ENCODE measurements around the gene RSF1. TPM values are rescaled to one million over a fixed set of nuclear protein-coding genes. Genes with fewer than 3 reads are reported as not detected.

RSF1 gene
- total and polyA plus RNA-seq, 8 donors: 49.3 to 94.8 (median 73.7) TPM

DNA sequence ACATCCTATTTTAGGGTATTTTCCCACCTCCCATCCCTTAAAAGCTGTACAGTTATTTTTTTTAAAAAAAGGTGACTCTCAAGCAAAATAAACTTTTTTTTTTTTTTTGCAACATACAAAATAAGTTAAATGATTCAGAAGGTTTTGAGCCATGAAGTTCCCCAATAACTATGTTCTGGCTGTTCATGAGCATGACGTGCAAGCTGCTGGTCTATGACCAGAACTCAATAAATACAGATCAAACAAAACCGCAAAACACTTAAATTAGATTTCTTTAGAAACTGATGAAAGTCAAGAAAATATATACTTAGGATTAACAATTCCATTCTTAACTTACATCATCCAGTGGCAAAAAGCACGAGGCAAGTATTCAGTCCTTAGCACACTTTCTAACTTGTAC lies 158.9 kb downstream of the RSF1 start:
- Histone ChIP-seq H3K36me3 (peaks cover 0 to 20% of the 10 kb centered on the region in 2 donors), H3K9me3 (no peaks in the 10 kb centered on the region), H3K4me1 (no peaks in the 10 kb centered on the region), H3K4me3 (no peak overlapping the region), H3K27me3 (no peaks in the 10 kb centered on the region), H3K27ac (no peak overlapping the region)
- intact Hi-C loops (cut with DNase I): no loop called here
- TF ChIP-seq, protein P1, sequence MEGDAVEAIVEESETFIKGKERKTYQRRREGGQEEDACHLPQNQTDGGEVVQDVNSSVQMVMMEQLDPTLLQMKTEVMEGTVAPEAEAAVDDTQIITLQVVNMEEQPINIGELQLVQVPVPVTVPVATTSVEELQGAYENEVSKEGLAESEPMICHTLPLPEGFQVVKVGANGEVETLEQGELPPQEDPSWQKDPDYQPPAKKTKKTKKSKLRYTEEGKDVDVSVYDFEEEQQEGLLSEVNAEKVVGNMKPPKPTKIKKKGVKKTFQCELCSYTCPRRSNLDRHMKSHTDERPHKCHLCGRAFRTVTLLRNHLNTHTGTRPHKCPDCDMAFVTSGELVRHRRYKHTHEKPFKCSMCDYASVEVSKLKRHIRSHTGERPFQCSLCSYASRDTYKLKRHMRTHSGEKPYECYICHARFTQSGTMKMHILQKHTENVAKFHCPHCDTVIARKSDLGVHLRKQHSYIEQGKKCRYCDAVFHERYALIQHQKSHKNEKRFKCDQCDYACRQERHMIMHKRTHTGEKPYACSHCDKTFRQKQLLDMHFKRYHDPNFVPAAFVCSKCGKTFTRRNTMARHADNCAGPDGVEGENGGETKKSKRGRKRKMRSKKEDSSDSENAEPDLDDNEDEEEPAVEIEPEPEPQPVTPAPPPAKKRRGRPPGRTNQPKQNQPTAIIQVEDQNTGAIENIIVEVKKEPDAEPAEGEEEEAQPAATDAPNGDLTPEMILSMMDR (IDR thresholded peaks at IDR 0.05): no peak
- DNase-seq (no peak), ATAC-seq (no peak)

DNA sequence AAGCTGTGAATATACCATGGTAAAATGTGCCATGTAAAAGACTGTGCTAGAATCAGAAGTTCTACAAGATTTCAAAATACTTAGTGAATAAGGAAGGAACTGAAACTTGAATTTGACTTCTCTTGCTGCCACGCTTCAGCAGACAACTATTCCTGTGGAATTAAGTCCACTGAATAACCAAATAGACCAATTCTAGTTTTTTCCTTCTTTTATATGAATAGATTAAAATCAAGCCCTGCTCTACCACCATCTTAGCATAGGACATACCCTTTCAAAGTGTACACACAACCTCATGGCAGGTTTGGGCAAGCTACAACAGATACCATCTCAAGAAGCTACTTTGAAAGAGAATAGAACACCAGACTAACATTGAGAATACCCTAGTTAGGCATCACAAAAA lies 159.6 kb downstream of the RSF1 start:
- Histone ChIP-seq H3K9me3 (no peaks in the 10 kb centered on the region), H3K27me3 (no peaks in the 10 kb centered on the region), H3K36me3 (peaks cover 0 to 17% of the 10 kb centered on the region in 2 donors), H3K4me3 (no peak overlapping the region), H3K4me1 (no peaks in the 10 kb centered on the region), H3K27ac (no peak overlapping the region)
- intact Hi-C loops (cut with DNase I): no loop called here
- DNase-seq (no peak), ATAC-seq (no peak)
- TF ChIP-seq, protein P1 (IDR thresholded peaks at IDR 0.05): no peak

DNA sequence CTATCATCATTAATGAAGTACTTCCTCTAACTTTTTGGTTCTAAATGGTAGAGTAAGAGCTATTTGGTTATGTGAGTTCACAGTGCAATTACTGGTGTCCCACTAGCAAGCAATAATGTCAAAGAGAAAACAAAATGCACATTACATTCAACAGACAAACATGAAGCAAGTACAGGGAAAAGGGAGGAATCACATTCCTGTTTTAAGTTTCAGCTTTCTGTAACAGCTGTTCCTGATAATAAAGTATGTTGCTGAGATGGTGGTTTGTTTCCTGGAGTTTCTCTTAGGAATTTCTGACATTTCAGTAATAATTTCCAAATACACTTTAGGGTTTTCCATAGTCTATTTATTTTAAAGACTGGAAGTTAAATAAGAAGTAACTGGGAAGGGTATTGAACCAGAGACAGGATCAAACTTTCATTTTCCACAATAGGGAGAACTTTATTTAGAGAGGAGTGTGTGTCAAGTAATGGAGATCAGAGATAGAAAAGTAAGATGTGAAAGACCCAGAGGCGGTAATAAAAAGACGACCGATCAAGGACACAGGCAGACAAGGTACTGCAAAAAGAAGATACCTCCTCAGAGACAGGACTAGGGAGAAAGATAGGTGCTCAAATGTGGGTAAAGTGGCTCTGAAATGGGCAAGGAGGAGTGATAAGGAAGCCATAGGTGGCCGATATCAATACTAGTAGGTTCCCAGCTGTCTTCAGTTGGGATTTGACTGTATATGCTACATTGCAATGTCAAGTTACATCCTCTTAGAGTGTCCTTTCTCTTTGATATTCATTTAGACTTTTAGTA lies 162.1 kb downstream of the RSF1 start:
- no peaks in the 10 kb centered on the region for H3K4me1 ChIP-seq
- H3K36me3 ChIP-seq: no peaks in the 10 kb centered on the region
- ATAC-seq (no peak), DNase-seq (no peak)
- no peak overlapping the region for H3K4me3 ChIP-seq
- no peaks in the 10 kb centered on the region for H3K9me3 ChIP-seq
- H3K27me3 ChIP-seq: no peaks in the 10 kb centered on the region
- TF ChIP-seq, protein P1 (IDR thresholded peaks at IDR 0.05): no peak
- intact Hi-C loops (cut with DNase I): no loop called here
- no peak overlapping the region for H3K27ac ChIP-seq

DNA sequence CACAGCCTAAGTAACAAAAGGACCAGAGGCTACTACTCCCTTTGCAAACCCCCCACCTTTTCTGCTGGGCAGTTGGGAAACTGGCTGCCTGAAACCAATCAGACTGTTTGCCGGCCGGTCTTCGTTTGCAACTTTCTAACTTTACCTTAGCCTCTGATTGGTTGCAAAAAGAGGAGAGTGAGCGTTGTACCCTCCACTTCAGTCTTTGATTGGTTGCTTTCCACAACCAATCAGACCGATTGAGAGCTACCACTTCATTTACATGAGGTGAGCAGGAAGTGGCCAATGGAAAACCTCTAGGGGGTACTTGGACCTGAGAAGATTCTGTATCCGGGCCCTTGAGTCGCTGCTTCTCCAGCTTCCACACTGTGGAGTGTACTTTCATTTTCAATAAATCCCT lies 164.2 kb downstream of the RSF1 start:
- Histone ChIP-seq H3K27me3 (no peaks in the 10 kb centered on the region), H3K4me3 (no peak overlapping the region), H3K4me1 (no peaks in the 10 kb centered on the region), H3K36me3 (no peaks in the 10 kb centered on the region), H3K27ac (no peak overlapping the region), H3K9me3 (no peaks in the 10 kb centered on the region)
- DNase-seq: no peak
- ATAC-seq: no peak
- TF ChIP-seq, protein P1 (IDR thresholded peaks at IDR 0.05): no peak
- intact Hi-C loops (cut with DNase I): no loop called here

DNA sequence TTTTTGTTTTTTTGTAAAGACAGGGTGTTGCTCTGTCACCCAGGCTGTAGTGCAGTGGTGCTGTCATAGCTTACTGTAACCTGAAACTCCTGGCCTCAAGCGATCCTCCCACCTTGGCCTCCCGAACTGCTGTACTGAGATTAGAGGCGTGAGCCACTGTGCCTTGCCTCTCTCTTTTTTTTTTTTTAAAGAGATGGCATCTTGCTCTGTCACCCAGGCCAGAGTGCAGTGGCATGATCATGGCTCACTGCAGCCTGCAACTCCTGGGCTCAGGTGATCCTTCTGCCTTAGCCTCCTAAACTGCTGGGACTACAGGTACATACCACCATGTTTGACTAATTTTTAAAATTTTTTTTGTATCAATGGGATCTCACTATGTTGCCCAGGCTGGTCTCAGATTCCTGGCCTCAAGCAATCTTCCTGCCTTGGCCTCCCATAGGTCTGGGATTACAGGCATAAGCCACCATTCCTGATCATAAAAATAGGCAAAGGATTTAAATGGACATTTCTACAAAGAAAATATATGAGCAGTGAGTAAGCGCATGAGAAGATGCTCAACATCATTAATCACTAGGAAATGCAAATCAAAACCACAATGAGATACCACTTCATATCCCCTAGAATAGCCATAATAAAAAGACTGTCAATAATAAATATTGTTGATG lies 165.6 kb downstream of the RSF1 start:
- H3K36me3 ChIP-seq: no peaks in the 10 kb centered on the region
- H3K4me1 ChIP-seq: no peaks in the 10 kb centered on the region
- ATAC-seq: no peak
- no peaks in the 10 kb centered on the region for H3K9me3 ChIP-seq
- intact Hi-C loops (cut with DNase I): no loop called here
- TF ChIP-seq, protein P1 (IDR thresholded peaks at IDR 0.05): no peak
- no peak for DNase-seq
- H3K27me3 ChIP-seq: no peaks in the 10 kb centered on the region
- H3K4me3 ChIP-seq: no peak overlapping the region
- no peak overlapping the region for H3K27ac ChIP-seq
